ENCODE results near the gene LHFPL6.

DNA sequence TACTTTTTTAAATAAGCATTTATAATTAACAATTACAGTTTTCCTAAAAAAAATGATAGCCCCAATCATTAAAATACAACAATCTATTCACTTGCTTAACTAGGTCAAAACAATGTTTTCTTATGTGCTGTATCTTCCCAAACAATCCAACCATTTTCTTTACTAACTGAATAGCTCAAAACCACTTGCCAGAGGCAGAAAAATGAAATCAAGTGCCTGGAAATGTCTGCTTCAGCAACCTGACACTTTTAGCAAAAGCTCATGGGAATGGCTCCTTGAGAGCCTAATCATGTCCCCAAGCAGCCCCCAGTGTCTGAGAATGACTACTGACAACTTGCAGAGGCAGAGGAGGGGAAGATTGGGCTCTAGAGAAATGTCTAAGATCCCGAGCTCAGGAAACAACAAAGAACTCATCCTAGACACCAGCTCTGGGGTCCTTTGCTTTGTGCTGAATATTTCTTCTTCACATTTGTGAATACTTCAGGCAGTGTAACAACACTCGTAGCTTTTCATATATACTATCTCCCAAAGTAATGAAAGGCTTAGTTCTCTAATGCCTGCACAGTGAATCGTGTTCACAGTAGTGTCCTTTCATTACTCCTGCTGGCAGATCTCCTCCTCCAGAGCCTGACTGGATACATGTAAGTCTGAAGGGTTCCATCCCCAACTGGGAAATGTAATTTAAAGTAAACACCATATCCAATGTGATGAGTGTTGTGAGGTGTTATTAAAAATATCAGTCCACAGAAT lies 280.0 kb downstream of the LHFPL6 start:
- TF ChIP-seq, protein P1, sequence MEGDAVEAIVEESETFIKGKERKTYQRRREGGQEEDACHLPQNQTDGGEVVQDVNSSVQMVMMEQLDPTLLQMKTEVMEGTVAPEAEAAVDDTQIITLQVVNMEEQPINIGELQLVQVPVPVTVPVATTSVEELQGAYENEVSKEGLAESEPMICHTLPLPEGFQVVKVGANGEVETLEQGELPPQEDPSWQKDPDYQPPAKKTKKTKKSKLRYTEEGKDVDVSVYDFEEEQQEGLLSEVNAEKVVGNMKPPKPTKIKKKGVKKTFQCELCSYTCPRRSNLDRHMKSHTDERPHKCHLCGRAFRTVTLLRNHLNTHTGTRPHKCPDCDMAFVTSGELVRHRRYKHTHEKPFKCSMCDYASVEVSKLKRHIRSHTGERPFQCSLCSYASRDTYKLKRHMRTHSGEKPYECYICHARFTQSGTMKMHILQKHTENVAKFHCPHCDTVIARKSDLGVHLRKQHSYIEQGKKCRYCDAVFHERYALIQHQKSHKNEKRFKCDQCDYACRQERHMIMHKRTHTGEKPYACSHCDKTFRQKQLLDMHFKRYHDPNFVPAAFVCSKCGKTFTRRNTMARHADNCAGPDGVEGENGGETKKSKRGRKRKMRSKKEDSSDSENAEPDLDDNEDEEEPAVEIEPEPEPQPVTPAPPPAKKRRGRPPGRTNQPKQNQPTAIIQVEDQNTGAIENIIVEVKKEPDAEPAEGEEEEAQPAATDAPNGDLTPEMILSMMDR (IDR thresholded peaks at IDR 0.05): no peak
- no peak for TF ChIP-seq POLR2AphosphoS5 (IDR thresholded peaks at IDR 0.05)
